OCI-LY7 (cell line): ENCODE data around the gene ARHGEF1. TPM values are rescaled to one million over a fixed set of nuclear protein-coding genes. Genes with fewer than 3 reads are reported as not detected.
A peak's percentile ranks its signal among the peaks of the same experiment; 100 is the strongest.
"Not testable (repeated sequence)": the region's sequence is repeated elsewhere in the genome, so short reads cannot be mapped to it uniquely, and the experiment has no call there.

Source experiments
- BruUV-seq: library from RNA; stranded (reverse); fragments of 400-500 nt; replicated peaks from 2 replicates; lab custom pipeline; 2021; lab: Mats Ljungman, UMichigan
- CTCF ChIA-PET: fragments of 300-600 bp; sonication (Branson Sonifier 250); formaldehyde crosslinking; loops from one replicate; lab custom pipeline; 2022; ENCODE audit warnings: antibody characterized with exemption; ENCODE audit not compliant: unreplicated experiment; lab: Charles Lee
- POLR2A ChIA-PET: fragments of 300-600 bp; sonication (Branson Sonifier 250); formaldehyde crosslinking; loops from one replicate; lab custom pipeline; 2022; ENCODE audit warnings: antibody characterized with exemption; lab: Charles Lee
- DNase-seq: peaks from one replicate; pipeline ENCODE4 v3.0.0-alpha.2; 2015; ENCODE audit warnings: low spot score
- H2AFZ ChIP-seq: fragments of 200-600 bp; sonication (generic), shearing (Covaris generic); 2 replicates; pipeline ENCODE4 v1.6.1; 2014; ENCODE audit warnings: mild to moderate bottlenecking, antibody characterized with exemption, low read length, moderate library complexity
- H3K27ac ChIP-seq: fragments of 200-600 bp; sonication (generic); 2 replicates; pipeline ENCODE4 v1.5.1; 2014; ENCODE audit warnings: mixed run types, low read depth, mild to moderate bottlenecking, moderate library complexity, low read length, inconsistent platforms; ENCODE audit not compliant: poor library complexity, severe bottlenecking
- H3K36me3 ChIP-seq: fragments of 200-600 bp; sonication (generic); 2 replicates; pipeline ENCODE4 v1.6.1; 2014; ENCODE audit warnings: mild to moderate bottlenecking, antibody characterized with exemption, low read length, moderate library complexity, mixed read lengths; ENCODE audit not compliant: insufficient read depth
- H3K4me1 ChIP-seq: fragments of 200-600 bp; sonication (generic); 2 replicates; pipeline ENCODE4 v1.5.1; 2014; ENCODE audit warnings: mild to moderate bottlenecking, low read length; ENCODE audit not compliant: insufficient read depth, poor library complexity, severe bottlenecking
- H3K4me2 ChIP-seq: fragments of 200-600 bp; sonication (generic); 2 replicates; pipeline ENCODE4 v1.6.1; 2014; ENCODE audit warnings: mild to moderate bottlenecking, low read length
- H3K4me3 ChIP-seq: fragments of 200-600 bp; sonication (generic); 2 replicates; pipeline ENCODE4 v1.5.1; 2014; ENCODE audit warnings: mild to moderate bottlenecking, low read depth, low read length; ENCODE audit not compliant: poor library complexity, severe bottlenecking
- H3K79me2 ChIP-seq: fragments of 200-600 bp; sonication (generic); 2 replicates; pipeline ENCODE4 v1.6.1; 2016; ENCODE audit warnings: low read depth, mild to moderate bottlenecking, low read length, moderate library complexity, mixed read lengths; ENCODE audit not compliant: insufficient read depth
- H3K9me2 ChIP-seq: fragments of 200-600 bp; sonication (generic); 2 replicates; pipeline ENCODE4 v1.6.1; 2016; ENCODE audit warnings: mild to moderate bottlenecking, low read length, mixed read lengths; ENCODE audit not compliant: insufficient read depth
- H3K9me3 ChIP-seq: fragments of 200-600 bp; sonication (generic); 2 replicates; pipeline ENCODE4 v1.6.1; 2014; ENCODE audit warnings: mild to moderate bottlenecking, mixed run types, low read length, mixed read lengths
- H4K20me1 ChIP-seq: fragments of 200-600 bp; sonication (generic); 2 replicates; pipeline ENCODE4 v1.6.1; 2014; ENCODE audit warnings: mild to moderate bottlenecking, antibody characterized with exemption, low read length, moderate library complexity, mixed read lengths; ENCODE audit not compliant: insufficient read depth
- CTCF ChIP-seq: fragments of 200-600 bp; sonication (generic); conservative IDR thresholded peaks from 2 replicates; pipeline ENCODE4 v1.5.1; 2014; ENCODE audit warnings: mild to moderate bottlenecking, antibody characterized with exemption, low read length, moderate library complexity, mixed read lengths
- EZH2phosphoT487 ChIP-seq: fragments of 200-600 bp; sonication (generic); IDR thresholded peaks from 2 replicates; pipeline ENCODE4 v1.6.1; 2018; ENCODE audit warnings: low read depth, borderline replicate concordance, mild to moderate bottlenecking, mixed run types, antibody characterized with exemption, low read length, moderate library complexity, mixed read lengths
- intact Hi-C: fragments of 100-400 bp; cut with micrococcal nuclease; formaldehyde crosslinking; loops from one replicate; pipeline ENCODE4 v1.10.0; 2022; ENCODE audit not compliant: unreplicated experiment
- total RNA-seq, 2 experiments: library from RNA; depleted of rRNA in 1 of 2; stranded (reverse); fragments of >200 nt in 1 of 2; shearing (Covaris generic) in 1 of 2; gene quantifications; 2 replicates each; pipeline ENCODE4 v1.2.3, GENCODE V29; 2014 to 2022

The ARHGEF1 gene
- total RNA-seq, 2 experiments from 2014 or later, result 96.9 to 297 TPM

GRCh38 chr19:41872775-41873647 is 10.0 kb upstream of the ARHGEF1 start:
- TSS peak; percentile 12 for BruUV-seq
- DNase-seq, result peak; percentile 77

GRCh38 chr19:41875973-41876372 is 7.0 kb upstream of the ARHGEF1 start:
- not testable (repeated sequence) for DNase-seq, BruUV-seq

More at GRCh38 chr19:41872775-41873647, 10.0 kb upstream of the ARHGEF1 start:
- TF ChIP-seq EZH2phosphoT487, result no peak
- peak; percentile 94 for TF ChIP-seq CTCF
- Histone ChIP-seq H2AFZ (no peak overlapping the region), H3K4me2 (peak overlapping the region; percentile 29; the same call in 1 of the 2 replicates), H3K79me2 (peaks cover 16% of the 10 kb centered on the region), H3K4me1 (peaks cover 88% of the 10 kb centered on the region), H3K36me3 (peaks cover 63% of the 10 kb centered on the region), H3K9me3 (no peaks in the 10 kb centered on the region), H3K9me2 (no peaks in the 10 kb centered on the region), H3K4me3 (no peak overlapping the region), H4K20me1 (peaks cover 8% of the 10 kb centered on the region; the same call in 1 of the 2 replicates), H3K27ac (peak overlapping the region; percentile 100)
- ChIA-PET CTCF (interaction anchor here (0.6 to 1.3 kb wide), 3 partner anchors 14 to 79 kb away, joined by 3 to 6 read pairs (median 3); no protein-coding TSS in a partner anchor), POLR2A (interaction anchor here (1.0 to 2.6 kb wide), 4 partner anchors 10 to 73 kb away, joined by 3 to 9 read pairs (median 4); partner anchors contain the start of gene RPS19)
- intact Hi-C loops, result loop anchor here (1.0 to 2.0 kb wide), 3 partner anchors 14 to 78 kb away; no protein-coding TSS in a partner anchor

More at GRCh38 chr19:41875973-41876372, 7.0 kb upstream of the ARHGEF1 start:
- intact Hi-C loops, result loop anchor here (2.0 kb wide), 1 partner anchor 69 kb away; no protein-coding TSS in a partner anchor
- Histone ChIP-seq H3K79me2 (peaks cover 32% of the 10 kb centered on the region), H3K27ac (peak overlapping the region; percentile 100), H3K4me1 (peaks cover 76% of the 10 kb centered on the region), H3K36me3 (peaks cover 61% of the 10 kb centered on the region), H3K4me2 (peak overlapping the region; percentile 99), H3K4me3 (peak overlapping the region; percentile 93)
- CTCF ChIA-PET, H3K9me2 ChIP-seq, H4K20me1 ChIP-seq, H3K9me3 ChIP-seq, H2AFZ ChIP-seq: not testable (repeated sequence)
- POLR2A ChIA-PET, result interaction anchor here (0.7 to 2.1 kb wide), 8 partner anchors 10 to 73 kb away, joined by 3 to 18 read pairs (median 5); no protein-coding TSS in a partner anchor
